ENCODE measurements around the gene POLR2M. TPM values are rescaled to one million over a fixed set of nuclear protein-coding genes. Genes with fewer than 3 reads are reported as not detected.

Gene POLR2M
- total RNA-seq, 4 donors from 2014 or later, result 40.3 to 145 (median 79.5) TPM

DNA sequence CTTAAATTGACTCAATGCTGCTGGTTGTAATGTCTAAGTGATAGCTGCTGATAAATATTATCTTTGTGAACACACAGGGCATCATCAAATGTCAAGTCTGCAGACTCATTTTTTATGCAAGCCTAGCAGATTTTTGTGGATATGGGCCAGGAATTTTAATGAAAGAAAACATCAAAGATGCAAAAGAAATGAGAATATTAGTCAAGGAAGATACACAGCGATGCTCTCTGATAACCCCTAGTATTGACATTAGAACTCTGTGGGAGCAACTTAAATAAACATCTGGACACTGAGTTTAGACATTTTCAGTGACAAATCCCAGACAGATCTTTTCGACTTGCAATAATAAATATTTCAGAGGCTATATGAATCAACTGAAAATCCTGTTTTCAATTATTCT, 28.3 kb downstream of the POLR2M start:
- Histone ChIP-seq H3K27ac (no peak overlapping the region), H3K4me1 (peaks cover 3 to 4% of the 10 kb centered on the region in 2 donors), H3K36me3 (no peaks in the 10 kb centered on the region), H3K4me3 (no peak overlapping the region), H3K27me3 (no peaks in the 10 kb centered on the region), H3K9me3 (no peaks in the 10 kb centered on the region)
- intact Hi-C loops (cut with DNase I; ENCODE audit: low total_unique reads), result no loop called here
- TF ChIP-seq, protein P1, sequence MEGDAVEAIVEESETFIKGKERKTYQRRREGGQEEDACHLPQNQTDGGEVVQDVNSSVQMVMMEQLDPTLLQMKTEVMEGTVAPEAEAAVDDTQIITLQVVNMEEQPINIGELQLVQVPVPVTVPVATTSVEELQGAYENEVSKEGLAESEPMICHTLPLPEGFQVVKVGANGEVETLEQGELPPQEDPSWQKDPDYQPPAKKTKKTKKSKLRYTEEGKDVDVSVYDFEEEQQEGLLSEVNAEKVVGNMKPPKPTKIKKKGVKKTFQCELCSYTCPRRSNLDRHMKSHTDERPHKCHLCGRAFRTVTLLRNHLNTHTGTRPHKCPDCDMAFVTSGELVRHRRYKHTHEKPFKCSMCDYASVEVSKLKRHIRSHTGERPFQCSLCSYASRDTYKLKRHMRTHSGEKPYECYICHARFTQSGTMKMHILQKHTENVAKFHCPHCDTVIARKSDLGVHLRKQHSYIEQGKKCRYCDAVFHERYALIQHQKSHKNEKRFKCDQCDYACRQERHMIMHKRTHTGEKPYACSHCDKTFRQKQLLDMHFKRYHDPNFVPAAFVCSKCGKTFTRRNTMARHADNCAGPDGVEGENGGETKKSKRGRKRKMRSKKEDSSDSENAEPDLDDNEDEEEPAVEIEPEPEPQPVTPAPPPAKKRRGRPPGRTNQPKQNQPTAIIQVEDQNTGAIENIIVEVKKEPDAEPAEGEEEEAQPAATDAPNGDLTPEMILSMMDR (IDR thresholded peaks at IDR 0.05 in 4 of 5, conservative IDR thresholded peaks at IDR 0.05 in 1 of 5), result no peak
- TF ChIP-seq POLR2A (IDR thresholded peaks at IDR 0.05), result no peak
- DNase-seq (no peak), ATAC-seq (no peak)
- in situ Hi-C loops (cut with MboI; ENCODE audit: low sequenced_read_pairs in 4 of 4), result loop anchor here in 1 of 4 donors (5.0 to 25.0 kb wide), 2 partner anchors 127 to 327 kb away; partner anchors contain the start of gene ALDH1A2

DNA sequence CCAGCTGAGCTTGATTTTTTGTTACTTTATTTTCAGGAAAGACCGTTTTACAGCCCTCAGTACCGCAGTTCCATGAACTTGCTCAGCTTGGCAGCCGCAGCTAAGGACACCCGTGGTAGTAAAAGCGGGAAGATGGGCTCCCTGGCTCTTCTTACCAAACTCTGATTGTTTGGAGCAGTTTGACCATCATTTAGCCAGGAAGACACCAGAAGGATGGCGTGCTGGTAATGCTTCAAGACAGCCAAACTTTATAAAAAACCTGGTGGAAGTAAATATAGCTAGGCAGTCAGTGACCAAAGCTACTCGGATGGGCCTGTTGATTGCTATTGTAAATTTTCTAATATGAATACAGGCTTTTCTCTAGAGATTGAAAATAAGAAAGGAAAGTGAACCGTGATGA, 28.9 kb downstream of the POLR2M start:
- in situ Hi-C loops (cut with MboI; ENCODE audit: low sequenced_read_pairs in 4 of 4), result loop anchor here in 1 of 4 donors (25.0 kb wide), 1 partner anchor 327 kb away; the partner anchor contains the start of gene ALDH1A2
- DNase-seq (no peak), ATAC-seq (no peak)
- Histone ChIP-seq H3K27me3 (no peaks in the 10 kb centered on the region), H3K36me3 (no peaks in the 10 kb centered on the region), H3K4me1 (peaks cover 3 to 4% of the 10 kb centered on the region in 2 donors), H3K27ac (no peak overlapping the region), H3K4me3 (no peak overlapping the region), H3K9me3 (no peaks in the 10 kb centered on the region)
- TF ChIP-seq, protein P1 (IDR thresholded peaks at IDR 0.05 in 4 of 5, conservative IDR thresholded peaks at IDR 0.05 in 1 of 5), result no peak
- TF ChIP-seq POLR2A (IDR thresholded peaks at IDR 0.05), result no peak
- intact Hi-C loops (cut with DNase I; ENCODE audit: low total_unique reads), result no loop called here

DNA sequence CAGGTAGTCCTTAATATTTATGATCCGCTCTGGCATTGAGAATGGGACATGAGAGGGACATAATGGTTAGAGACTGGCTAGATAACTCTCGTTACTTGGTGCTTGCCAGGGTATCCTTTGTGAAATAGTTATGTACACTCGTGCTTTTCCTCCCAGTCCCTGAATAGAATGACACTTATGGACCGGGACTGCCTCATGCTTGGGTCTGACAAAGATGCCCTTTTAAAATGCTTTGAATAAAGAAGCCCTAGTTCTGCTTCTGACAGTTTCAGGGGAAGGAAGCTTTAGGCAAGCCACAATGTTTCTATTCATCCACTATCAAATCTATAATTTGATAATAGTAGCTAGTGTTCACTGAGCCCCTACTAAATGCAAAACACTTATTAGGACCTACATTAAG, 29.4 kb downstream of the POLR2M start:
- DNase-seq (no peak), ATAC-seq (no peak)
- H3K4me1 ChIP-seq, result peaks cover 3 to 4% of the 10 kb centered on the region in 2 donors
- H3K27ac ChIP-seq, result no peak overlapping the region
- H3K27me3 ChIP-seq, result no peaks in the 10 kb centered on the region
- intact Hi-C loops (cut with DNase I; ENCODE audit: low total_unique reads) (no loop called here), in situ Hi-C loops (cut with MboI; ENCODE audit: low sequenced_read_pairs in 4 of 4) (loop anchor here in 1 of 4 donors (25.0 kb wide), 1 partner anchor 326 kb away; the partner anchor contains the start of gene ALDH1A2)
- TF ChIP-seq, protein P1 (IDR thresholded peaks at IDR 0.05 in 4 of 5, conservative IDR thresholded peaks at IDR 0.05 in 1 of 5), result no peak
- no peak for TF ChIP-seq POLR2A (IDR thresholded peaks at IDR 0.05)
- H3K36me3 ChIP-seq, result no peaks in the 10 kb centered on the region
- H3K4me3 ChIP-seq, result no peak overlapping the region
- no peaks in the 10 kb centered on the region for H3K9me3 ChIP-seq

DNA sequence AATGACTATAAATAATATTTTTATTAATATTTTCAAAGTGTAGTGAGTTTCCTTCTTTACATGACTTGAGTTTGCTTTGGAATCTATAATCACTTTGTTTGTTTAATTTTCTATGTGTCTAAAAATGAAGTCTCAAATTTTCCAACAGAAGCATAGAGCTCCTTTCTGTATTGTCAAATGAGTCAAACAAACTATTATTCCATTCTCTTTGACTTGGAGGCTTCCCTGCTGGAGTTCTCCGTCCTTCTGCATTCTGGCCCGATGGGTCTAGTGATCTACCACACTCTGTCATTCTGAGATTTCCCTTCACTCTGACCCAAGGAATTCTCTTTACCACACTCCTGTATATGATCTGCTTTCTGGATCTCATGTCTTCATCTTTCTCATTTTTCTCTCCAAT, 30.1 kb downstream of the POLR2M start:
- TF ChIP-seq, protein P1 (IDR thresholded peaks at IDR 0.05 in 4 of 5, conservative IDR thresholded peaks at IDR 0.05 in 1 of 5), result no peak
- TF ChIP-seq POLR2A (IDR thresholded peaks at IDR 0.05), result no peak
- H3K4me3 ChIP-seq, result no peak overlapping the region
- H3K27ac ChIP-seq, result no peak overlapping the region
- ATAC-seq (no peak), DNase-seq (no peak)
- H3K27me3 ChIP-seq, result no peaks in the 10 kb centered on the region
- no peaks in the 10 kb centered on the region for H3K9me3 ChIP-seq
- in situ Hi-C loops (cut with MboI; ENCODE audit: low sequenced_read_pairs in 4 of 4) (loop anchor here in 1 of 4 donors (25.0 kb wide), 1 partner anchor 326 kb away; the partner anchor contains the start of gene ALDH1A2), intact Hi-C loops (cut with DNase I; ENCODE audit: low total_unique reads) (no loop called here)
- H3K36me3 ChIP-seq, result no peaks in the 10 kb centered on the region
- H3K4me1 ChIP-seq, result peaks cover 3 to 4% of the 10 kb centered on the region in 2 donors
